Choroid plexus epithelial cell (primary cell): Measurements from ENCODE around the gene RADIL.
"Not testable (repeated sequence)": the region's sequence is repeated elsewhere in the genome, so short reads cannot be mapped to it uniquely, and the experiment has no call there.

Experiments used
- DNase-seq: peaks from one replicate; pipeline ENCODE4 v3.0.0-alpha.2; 2010; ENCODE audit warnings: low read depth
- H3K4me3 ChIP-seq: 2 replicates; pipeline ENCODE4 v1.5.1; 2011; ENCODE audit warnings: low read depth, mild to moderate bottlenecking, control low read depth, low read length, moderate library complexity
- CTCF ChIP-seq: conservative IDR thresholded peaks from 2 replicates; pipeline ENCODE4 v1.5.1; 2011; ENCODE audit warnings: low read depth, mild to moderate bottlenecking, control low read depth, inconsistent platforms, low read length, moderate library complexity

Gene RADIL

GRCh38 chr7:4805984-4806300 lies 77.6 kb downstream of the RADIL start:
- no peak for DNase-seq
- H3K4me3 ChIP-seq = no peak overlapping the region
- no peak for TF ChIP-seq CTCF

- TF ChIP-seq CTCF = no peak
- DNase-seq = no peak
- H3K4me3 ChIP-seq = no peak overlapping the region
Observed at GRCh38 chr7:4805110-4805983, 78.2 kb downstream of the RADIL start.

- TF ChIP-seq CTCF = no peak
- DNase-seq = no peak
- no peak overlapping the region for H3K4me3 ChIP-seq
Observed at GRCh38 chr7:4803397-4804241, 79.9 kb downstream of the RADIL start.

- not testable (repeated sequence) for DNase-seq, H3K4me3 ChIP-seq
Observed at GRCh38 chr7:4802577-4802976, 80.9 kb downstream of the RADIL start.

GRCh38 chr7:4801839-4802231 lies 81.7 kb downstream of the RADIL start:
- no peak overlapping the region for H3K4me3 ChIP-seq
- DNase-seq = no peak
- no peak for TF ChIP-seq CTCF

GRCh38 chr7:4800926-4801838 lies 82.3 kb downstream of the RADIL start:
- DNase-seq = no peak
- H3K4me3 ChIP-seq = no peak overlapping the region
- TF ChIP-seq CTCF = no peak

- no peak for DNase-seq
- no peak for TF ChIP-seq CTCF
- H3K4me3 ChIP-seq = no peak overlapping the region
Observed at GRCh38 chr7:4800487-4800886, 83.0 kb downstream of the RADIL start.
